Vagina (tissue), 2 donors: ENCODE results near the gene LTBP2.

ENCODE experiments used
- POLR2AphosphoS5 ChIP-seq, 2 donors: sonication (generic); formaldehyde crosslinking; IDR thresholded peaks; one replicate each; pipeline ENCODE4 v1.9.0; 2017; ENCODE audit warnings: antibody characterized with exemption in 2 of 2, mild to moderate bottlenecking in 2 of 2, low read depth in 1 of 2; ENCODE audit not compliant: insufficient read depth in 1 of 2
- TF ChIP-seq, protein P1 (sequence below), 3 experiments: fragments of 450-650 bp in 2 of 3; fragments of 200-600 bp in 1 of 3; sonication (generic) in 1 of 3; IDR thresholded peaks; one replicate each; pipeline ENCODE4 v1.5.1; 2017 to 2019; ENCODE audit warnings: antibody characterized with exemption in 3 of 3, mild to moderate bottlenecking in 2 of 3, moderate library complexity in 2 of 3

DNA sequence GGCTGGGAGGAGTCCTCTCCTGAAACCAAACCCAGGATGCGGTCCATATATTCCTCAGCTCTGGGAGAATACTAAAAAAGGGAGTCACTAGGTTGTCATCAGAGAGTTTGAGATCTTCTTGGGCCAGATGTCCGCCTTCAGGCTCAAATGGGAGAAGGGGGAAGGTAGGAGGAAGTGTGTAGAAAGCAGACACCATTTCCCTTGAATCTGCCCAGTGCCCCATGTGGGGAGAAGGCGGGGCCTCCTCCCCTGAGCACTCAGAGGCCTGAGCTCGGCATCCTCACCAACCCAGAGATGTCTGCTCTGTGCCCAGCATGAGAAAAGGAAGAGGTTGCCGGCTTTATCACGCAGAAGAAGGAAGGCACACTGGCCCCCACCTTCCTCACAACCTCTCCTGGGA, 37.3 kb downstream of the LTBP2 start:
- TF ChIP-seq, protein P1, sequence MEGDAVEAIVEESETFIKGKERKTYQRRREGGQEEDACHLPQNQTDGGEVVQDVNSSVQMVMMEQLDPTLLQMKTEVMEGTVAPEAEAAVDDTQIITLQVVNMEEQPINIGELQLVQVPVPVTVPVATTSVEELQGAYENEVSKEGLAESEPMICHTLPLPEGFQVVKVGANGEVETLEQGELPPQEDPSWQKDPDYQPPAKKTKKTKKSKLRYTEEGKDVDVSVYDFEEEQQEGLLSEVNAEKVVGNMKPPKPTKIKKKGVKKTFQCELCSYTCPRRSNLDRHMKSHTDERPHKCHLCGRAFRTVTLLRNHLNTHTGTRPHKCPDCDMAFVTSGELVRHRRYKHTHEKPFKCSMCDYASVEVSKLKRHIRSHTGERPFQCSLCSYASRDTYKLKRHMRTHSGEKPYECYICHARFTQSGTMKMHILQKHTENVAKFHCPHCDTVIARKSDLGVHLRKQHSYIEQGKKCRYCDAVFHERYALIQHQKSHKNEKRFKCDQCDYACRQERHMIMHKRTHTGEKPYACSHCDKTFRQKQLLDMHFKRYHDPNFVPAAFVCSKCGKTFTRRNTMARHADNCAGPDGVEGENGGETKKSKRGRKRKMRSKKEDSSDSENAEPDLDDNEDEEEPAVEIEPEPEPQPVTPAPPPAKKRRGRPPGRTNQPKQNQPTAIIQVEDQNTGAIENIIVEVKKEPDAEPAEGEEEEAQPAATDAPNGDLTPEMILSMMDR (IDR thresholded peaks at IDR 0.05), result no peak
- TF ChIP-seq POLR2AphosphoS5 (IDR thresholded peaks at IDR 0.05; ENCODE audit: insufficient read depth in 1 of 2, low read depth in 1 of 2), result no peak
